GM23338 (cell line): ENCODE data around the gene XPR1. TPM values are rescaled to one million over a fixed set of nuclear protein-coding genes. Genes with fewer than 3 reads are reported as not detected.
"Not testable (repeated sequence)": the region's sequence is repeated elsewhere in the genome, so short reads cannot be mapped to it uniquely, and the experiment has no call there.

Source experiments
- ATAC-seq: fragments of 200-7000 bp; cut with Tn5 transposase; 3 replicates; pipeline ENCODE4 v1.9.1; 2020
- DNase-seq: peaks from one replicate; pipeline ENCODE4 v3.0.0-alpha.2; 2015; ENCODE audit warnings: low spot score
- H2AFZ ChIP-seq: fragments of 200-600 bp; sonication (generic); 2 replicates; pipeline ENCODE4 v1.8.0; 2016; ENCODE audit warnings: antibody characterized with exemption, mild to moderate bottlenecking, moderate library complexity
- H3F3A ChIP-seq: fragments of 200-600 bp; sonication (generic); replicated peaks from 2 replicates; pipeline ENCODE4 v1.8.0; 2017; ENCODE audit warnings: antibody characterized with exemption, mixed run types, low read depth
- H3K27ac ChIP-seq: fragments of 200-600 bp; sonication (generic); 2 replicates; pipeline ENCODE4 v1.6.1; 2016; ENCODE audit warnings: low read depth
- H3K27me3 ChIP-seq: fragments of 200-600 bp; sonication (generic); 2 replicates; pipeline ENCODE4 v1.8.0; 2016; ENCODE audit warnings: mild to moderate bottlenecking, mixed run types, moderate library complexity; ENCODE audit not compliant: insufficient read depth
- H3K36me3 ChIP-seq: fragments of 200-600 bp; sonication (generic); 2 replicates; pipeline ENCODE4 v1.8.0; 2016; ENCODE audit warnings: mild to moderate bottlenecking; ENCODE audit not compliant: insufficient read depth
- H3K4me1 ChIP-seq: fragments of 200-600 bp; sonication (generic); 2 replicates; pipeline ENCODE4 v1.8.0; 2016; ENCODE audit warnings: mild to moderate bottlenecking, moderate library complexity; ENCODE audit not compliant: insufficient read depth
- H3K4me2 ChIP-seq: fragments of 200-600 bp; sonication (generic); 2 replicates; pipeline ENCODE4 v1.7.1; 2017; ENCODE audit warnings: mixed run types
- H3K4me3 ChIP-seq: fragments of 200-600 bp; sonication (generic); 2 replicates; pipeline ENCODE4 v1.6.1; 2016; ENCODE audit warnings: mixed run types
- H3K79me2 ChIP-seq: fragments of 200-600 bp; sonication (generic); replicated peaks from 2 replicates; pipeline ENCODE4 v1.8.0; 2017; ENCODE audit warnings: mild to moderate bottlenecking; ENCODE audit not compliant: insufficient read depth
- H3K9me2 ChIP-seq: fragments of 200-600 bp; sonication (generic); 2 replicates; pipeline ENCODE4 v1.8.0; 2017; ENCODE audit not compliant: insufficient read depth
- H4K20me1 ChIP-seq: fragments of 200-600 bp; sonication (generic); replicated peaks from 2 replicates; pipeline ENCODE4 v1.8.0; 2017; ENCODE audit warnings: mild to moderate bottlenecking; ENCODE audit not compliant: insufficient read depth
- H3K27ac Mint-ChIP-seq: 2 replicates; pipeline ENCODE4 v1.8.0; 2020; ENCODE audit warnings: inconsistent platforms, mild to moderate bottlenecking, moderate library complexity, mixed read lengths
- H3K27me3 Mint-ChIP-seq: 3 replicates; pipeline ENCODE4 v1.8.0; 2022; ENCODE audit warnings: low read depth, mild to moderate bottlenecking, moderate library complexity, mixed read lengths, inconsistent platforms; ENCODE audit not compliant: insufficient read depth, poor library complexity
- H3K36me3 Mint-ChIP-seq: 3 replicates; pipeline ENCODE4 v1.8.0; 2021; ENCODE audit warnings: low read depth, mild to moderate bottlenecking, inconsistent platforms, moderate library complexity, mixed read lengths
- H3K4me1 Mint-ChIP-seq: 3 replicates; pipeline ENCODE4 v1.8.0; 2020; ENCODE audit warnings: mild to moderate bottlenecking, inconsistent platforms, mixed read lengths
- H3K4me3 Mint-ChIP-seq: 3 replicates; pipeline ENCODE4 v1.8.0; 2021; ENCODE audit warnings: moderate library complexity, mild to moderate bottlenecking, inconsistent platforms, mixed read lengths
- H3K9me3 Mint-ChIP-seq: 3 replicates; pipeline ENCODE4 v1.8.0; 2020; ENCODE audit warnings: moderate library complexity, mild to moderate bottlenecking, inconsistent platforms, mixed read lengths
- POLR2AphosphoS5 ChIP-seq: IDR thresholded peaks from 2 replicates; pipeline ENCODE4 v1.6.1; 2016; ENCODE audit warnings: antibody characterized with exemption, low read depth
- STAT1 ChIP-seq: IDR thresholded peaks from one replicate; pipeline ENCODE4 v1.6.1; 2016; ENCODE audit warnings: antibody characterized with exemption; ENCODE audit not compliant: unreplicated experiment
- polyA plus RNA-seq: library from polyadenylated mRNA; unstranded; fragments of >200 nt; fragmentation: Nextera tagmentation; extraction: Ambion mirVana; gene quantifications from 2 replicates; pipeline ENCODE4 v1.2.1, GENCODE V29; 2016
- total RNA-seq: library from RNA; depleted of rRNA; stranded (reverse); fragments of >200 nt; shearing (Covaris generic); gene quantifications from 2 replicates; pipeline ENCODE4 v1.2.3, GENCODE V29; 2014

The XPR1 gene
- total and polyA plus RNA-seq, 2 experiments from 2014 or later: 9.3 to 38.1 TPM

- Histone ChIP-seq H3K36me3 (peaks cover 3% of the 10 kb centered on the region; the same call in 1 of the 2 replicates), H3K4me1 (peaks cover 16% of the 10 kb centered on the region), H3K4me3 (no peak overlapping the region), H3K79me2 (peaks cover 56% of the 10 kb centered on the region), H3K27me3 (no peaks in the 10 kb centered on the region), H3K27ac (no peak overlapping the region), H3F3A (no peaks in the 10 kb centered on the region), H4K20me1 (peaks cover 3% of the 10 kb centered on the region; the same call in 1 of the 2 replicates), H3K9me2 (no peaks in the 10 kb centered on the region), H2AFZ (no peak overlapping the region), H3K4me2 (no peak overlapping the region)
- Mint-ChIP-seq H3K4me1 (peaks cover 15% of the 10 kb centered on the region), H3K36me3 (peaks cover 17% of the 10 kb centered on the region), H3K4me3 (no peak overlapping the region), H3K9me3 (peaks cover 25% of the 10 kb centered on the region), H3K27me3 (peaks cover 8% of the 10 kb centered on the region), H3K27ac (no peak overlapping the region)
- TF ChIP-seq STAT1: no peak
- TF ChIP-seq POLR2AphosphoS5: no peak
- no peak for DNase-seq
- ATAC-seq: no peak
Measured at GRCh38 chr1:180698580-180698979, 66.8 kb downstream of the XPR1 start.

GRCh38 chr1:180702376-180702775 lies 70.6 kb downstream of the XPR1 start:
- H3K27me3 ChIP-seq, H3K27me3 Mint-ChIP-seq, H3K27ac ChIP-seq, H3K27ac Mint-ChIP-seq, H3F3A ChIP-seq, H3K36me3 ChIP-seq, H3K4me3 ChIP-seq, ATAC-seq, H3K4me1 Mint-ChIP-seq, H3K4me2 ChIP-seq, H4K20me1 ChIP-seq, H3K4me3 Mint-ChIP-seq, DNase-seq, H3K9me2 ChIP-seq, H2AFZ ChIP-seq, H3K4me1 ChIP-seq: not testable (repeated sequence)
- peaks cover 21% of the 10 kb centered on the region for H3K9me3 Mint-ChIP-seq
- peaks cover 14% of the 10 kb centered on the region for H3K36me3 Mint-ChIP-seq
- peaks cover 47% of the 10 kb centered on the region for H3K79me2 ChIP-seq

- not testable (repeated sequence) for H3F3A ChIP-seq, H3K4me3 Mint-ChIP-seq, H3K4me3 ChIP-seq, H2AFZ ChIP-seq, H3K4me1 Mint-ChIP-seq, ATAC-seq, H3K27me3 ChIP-seq, H3K27ac ChIP-seq, H3K4me2 ChIP-seq, H3K27me3 Mint-ChIP-seq, H4K20me1 ChIP-seq, H3K4me1 ChIP-seq, H3K27ac Mint-ChIP-seq, H3K9me2 ChIP-seq, DNase-seq
- Histone ChIP-seq H3K36me3 (peaks cover 13% of the 10 kb centered on the region; the same call in 1 of the 2 replicates), H3K79me2 (peaks cover 33% of the 10 kb centered on the region)
- Mint-ChIP-seq H3K9me3 (peaks cover 35% of the 10 kb centered on the region; the same call in 2 of the 3 replicates), H3K36me3 (peaks cover 36% of the 10 kb centered on the region; the same call in 2 of the 3 replicates)
Measured at GRCh38 chr1:180710746-180711145, 78.9 kb downstream of the XPR1 start.

GRCh38 chr1:180711260-180711659 lies 79.4 kb downstream of the XPR1 start:
- H3K4me1 Mint-ChIP-seq, H4K20me1 ChIP-seq, ATAC-seq, H3K9me2 ChIP-seq, H3K4me2 ChIP-seq, H3K4me1 ChIP-seq, H3K4me3 Mint-ChIP-seq, H3K27ac Mint-ChIP-seq, H3K27ac ChIP-seq, H3K27me3 ChIP-seq, H3K27me3 Mint-ChIP-seq, H3K4me3 ChIP-seq, H3F3A ChIP-seq, DNase-seq, H2AFZ ChIP-seq: not testable (repeated sequence)
- Histone ChIP-seq H3K79me2 (peaks cover 28% of the 10 kb centered on the region), H3K36me3 (peaks cover 13% of the 10 kb centered on the region; the same call in 1 of the 2 replicates)
- Mint-ChIP-seq H3K36me3 (peaks cover 36% of the 10 kb centered on the region; the same call in 2 of the 3 replicates), H3K9me3 (peaks cover 35% of the 10 kb centered on the region; the same call in 2 of the 3 replicates)
